Measurements from ENCODE around the gene TFIP11. TPM values are rescaled to one million over a fixed set of nuclear protein-coding genes. Genes with fewer than 3 reads are reported as not detected.
A peak's percentile ranks its signal among the peaks of the same experiment; 100 is the strongest.

TFIP11 gene
- total RNA-seq, 4 donors from 2014 or later, result 30.7 to 66.7 (median 50.0) TPM

GRCh38 chr22:26556904-26557303, 44.6 kb upstream of the TFIP11 start:
- TF ChIP-seq POLR2A (IDR thresholded peaks at IDR 0.05) (no peak), CTCF (IDR thresholded peaks at IDR 0.05) (no peak)
- Histone ChIP-seq H3K27ac (no peak overlapping the region), H3K4me1 (peaks cover 57 to 66% of the 10 kb centered on the region in 2 donors), H3K36me3 (no peaks in the 10 kb centered on the region), H3K9me3 (no peaks in the 10 kb centered on the region), H3K4me3 (replicated peaks in 1 of 3) (no peak overlapping the region), H3K27me3 (no peaks in the 10 kb centered on the region)
- no peak for DNase-seq
- 87 to 93% methylated on average over 5 of the region's 5 CpGs for WGBS, 2 donors
- intact Hi-C loops (cut with DNase I), result no loop called here

GRCh38 chr22:26555478-26555877, 43.2 kb upstream of the TFIP11 start:
- Histone ChIP-seq H3K9me3 (no peaks in the 10 kb centered on the region), H3K27ac (peak overlapping the region; percentile 45 to 86 (median 71)), H3K4me1 (peaks cover 61 to 77% of the 10 kb centered on the region in 2 donors), H3K27me3 (no peaks in the 10 kb centered on the region), H3K4me3 (replicated peaks in 1 of 3) (no peak overlapping the region), H3K36me3 (no peaks in the 10 kb centered on the region)
- intact Hi-C loops (cut with DNase I), result no loop called here
- 38% methylated on average over 9 to 10 of the region's 11 CpGs for WGBS, 2 donors
- TF ChIP-seq CTCF (IDR thresholded peaks at IDR 0.05) (no peak), POLR2A (IDR thresholded peaks at IDR 0.05) (no peak)
- peak; percentile 54 to 66 for DNase-seq

- no peaks in the 10 kb centered on the region for H3K36me3 ChIP-seq
- peaks cover 63 to 82% of the 10 kb centered on the region in 2 donors for H3K4me1 ChIP-seq
- TF ChIP-seq POLR2A (IDR thresholded peaks at IDR 0.05), result no peak
- no peak for TF ChIP-seq CTCF (IDR thresholded peaks at IDR 0.05)
- H3K27me3 ChIP-seq, result no peaks in the 10 kb centered on the region
- H3K4me3 ChIP-seq (replicated peaks in 1 of 3), result no peak overlapping the region
- H3K9me3 ChIP-seq, result no peaks in the 10 kb centered on the region
- intact Hi-C loops (cut with DNase I), result no loop called here
- H3K27ac ChIP-seq, result peak overlapping the region; percentile 45 to 86 (median 71)
- WGBS, 2 donors, result 66 to 70% methylated on average over 6 of the region's 6 CpGs
- no peak for DNase-seq
Measured at GRCh38 chr22:26554956-26555355, 42.7 kb upstream of the TFIP11 start.

- DNase-seq, result no peak
- Histone ChIP-seq H3K27ac (peak overlapping the region; percentile 51 to 86 (median 71)), H3K4me3 (replicated peaks in 1 of 3) (no peak overlapping the region), H3K27me3 (no peaks in the 10 kb centered on the region), H3K36me3 (no peaks in the 10 kb centered on the region), H3K9me3 (no peaks in the 10 kb centered on the region), H3K4me1 (peaks cover 61 to 88% of the 10 kb centered on the region in 2 donors)
- intact Hi-C loops (cut with DNase I), result no loop called here
- WGBS, 2 donors, result 51 to 56% methylated on average over 7 of the region's 7 CpGs
- TF ChIP-seq POLR2A (IDR thresholded peaks at IDR 0.05) (no peak), CTCF (IDR thresholded peaks at IDR 0.05) (no peak)
Measured at GRCh38 chr22:26553056-26553752, 40.9 kb upstream of the TFIP11 start.

- H3K36me3 ChIP-seq, result no peaks in the 10 kb centered on the region
- peak overlapping the region in 2 of 3 donors; percentile 86 for H3K27ac ChIP-seq
- WGBS, 2 donors, result 80 to 85% methylated on average over 10 of the region's 10 CpGs
- no peak overlapping the region for H3K4me3 ChIP-seq (replicated peaks in 1 of 3)
- H3K27me3 ChIP-seq, result no peaks in the 10 kb centered on the region
- no peak for TF ChIP-seq CTCF (IDR thresholded peaks at IDR 0.05)
- TF ChIP-seq POLR2A (IDR thresholded peaks at IDR 0.05), result no peak
- H3K4me1 ChIP-seq, result peaks cover 66 to 88% of the 10 kb centered on the region in 2 donors
- intact Hi-C loops (cut with DNase I), result no loop called here
- H3K9me3 ChIP-seq, result no peaks in the 10 kb centered on the region
- no peak for DNase-seq
Measured at GRCh38 chr22:26552466-26552865, 40.2 kb upstream of the TFIP11 start.
